ENCODE data around the gene CLSTN3. TPM values are rescaled to one million over a fixed set of nuclear protein-coding genes. Genes with fewer than 3 reads are reported as not detected.
A peak's percentile ranks its signal among the peaks of the same experiment; 100 is the strongest.

Gene CLSTN3
- total and polyA plus RNA-seq, 2 of the 13 experiments (the other 11 are each of a cell fraction or from before 2014, with no cell fraction given), result 26.2 to 94.1 TPM

DNA sequence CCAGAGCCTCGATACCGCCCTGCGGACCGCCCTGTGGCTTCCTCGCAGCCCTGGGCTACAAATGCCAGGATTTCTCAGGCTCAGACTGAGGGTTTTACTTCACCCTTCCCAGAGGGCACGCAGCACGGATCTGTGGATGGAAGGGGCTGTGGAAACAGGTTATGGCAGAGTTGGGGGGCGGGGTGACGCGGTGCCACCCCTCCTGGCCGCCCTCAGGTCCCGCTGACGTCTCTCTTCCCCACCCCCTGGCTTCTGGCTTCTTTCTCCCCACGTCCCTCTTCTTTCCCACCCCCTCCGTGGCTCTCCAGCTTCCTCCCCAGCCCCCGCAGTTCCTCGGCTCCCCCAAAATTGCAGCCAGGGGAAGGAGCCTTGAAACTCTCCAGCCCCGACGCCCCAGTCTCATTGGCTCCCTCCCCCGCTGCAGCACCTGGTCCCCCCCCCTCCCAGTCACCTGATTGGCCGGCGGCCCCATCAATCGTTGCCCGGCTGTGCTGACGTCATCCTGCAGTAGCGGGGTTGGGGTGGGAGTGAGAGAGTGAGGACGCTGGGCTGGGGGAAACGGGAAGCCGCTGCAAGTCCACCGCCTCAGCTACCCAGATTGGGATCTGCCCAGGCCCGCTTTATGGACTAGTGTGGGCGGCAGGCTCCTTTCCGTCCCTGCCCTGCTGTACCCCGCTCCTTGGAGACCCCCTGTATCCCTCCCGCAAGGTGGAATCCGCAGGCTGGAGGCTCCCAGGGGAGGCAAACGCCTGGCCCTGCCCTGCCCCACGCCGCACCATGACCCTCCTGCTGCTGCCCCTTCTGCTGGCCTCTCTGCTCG is at the start of gene CLSTN3 (continued):
- TF ChIP-seq, protein P1, sequence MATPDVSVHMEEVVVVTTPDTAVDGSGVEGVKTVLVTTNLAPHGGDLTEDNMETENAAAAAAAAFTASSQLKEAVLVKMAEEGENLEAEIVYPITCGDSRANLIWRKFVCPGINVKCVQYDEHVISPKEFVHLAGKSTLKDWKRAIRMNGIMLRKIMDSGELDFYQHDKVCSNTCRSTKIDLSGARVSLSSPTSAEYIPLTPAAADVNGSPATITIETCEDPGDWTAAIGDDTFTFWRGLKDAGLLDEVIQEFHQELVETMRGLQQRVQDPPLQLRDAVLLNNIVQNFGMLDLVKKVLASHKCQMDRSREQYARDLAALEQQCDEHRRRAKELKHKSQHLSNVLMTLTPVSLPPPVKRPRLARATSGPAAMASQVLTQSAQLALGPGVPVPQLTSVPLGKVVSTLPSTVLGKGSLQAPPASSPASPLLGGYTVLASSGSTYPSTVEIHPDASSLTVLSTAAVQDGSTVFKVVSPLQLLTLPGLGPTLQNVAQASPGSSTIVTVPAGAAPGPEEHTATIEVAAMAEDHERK (CRISPR knock-in tag; IDR thresholded peaks at IDR 0.05; ENCODE audit: low read depth), result no peak
- TF ChIP-seq ZNF792 (CRISPR knock-in tag; IDR thresholded peaks at IDR 0.05), result no peak
- TF ChIP-seq TAF1 (CRISPR knock-in tag; IDR thresholded peaks at IDR 0.05), result peak; percentile 33; the same call in 1 of the 2 replicates
- TF ChIP-seq SCMH1 (CRISPR knock-in tag; IDR thresholded peaks at IDR 0.05; ENCODE audit: borderline replicate concordance), result no peak
- TF ChIP-seq RARA (CRISPR knock-in tag; IDR thresholded peaks at IDR 0.05), result no peak
- no peak for TF ChIP-seq ZNF678 (CRISPR knock-in tag; IDR thresholded peaks at IDR 0.05)
- TF ChIP-seq REXO4 (CRISPR knock-in tag; IDR thresholded peaks at IDR 0.05; ENCODE audit: borderline replicate concordance), result no peak
- TF ChIP-seq SATB2 (CRISPR knock-in tag; IDR thresholded peaks at IDR 0.05), result no peak
- TF ChIP-seq TARDBP (CRISPR knock-in tag; IDR thresholded peaks at IDR 0.05), result no peak
- TF ChIP-seq, protein P2, sequence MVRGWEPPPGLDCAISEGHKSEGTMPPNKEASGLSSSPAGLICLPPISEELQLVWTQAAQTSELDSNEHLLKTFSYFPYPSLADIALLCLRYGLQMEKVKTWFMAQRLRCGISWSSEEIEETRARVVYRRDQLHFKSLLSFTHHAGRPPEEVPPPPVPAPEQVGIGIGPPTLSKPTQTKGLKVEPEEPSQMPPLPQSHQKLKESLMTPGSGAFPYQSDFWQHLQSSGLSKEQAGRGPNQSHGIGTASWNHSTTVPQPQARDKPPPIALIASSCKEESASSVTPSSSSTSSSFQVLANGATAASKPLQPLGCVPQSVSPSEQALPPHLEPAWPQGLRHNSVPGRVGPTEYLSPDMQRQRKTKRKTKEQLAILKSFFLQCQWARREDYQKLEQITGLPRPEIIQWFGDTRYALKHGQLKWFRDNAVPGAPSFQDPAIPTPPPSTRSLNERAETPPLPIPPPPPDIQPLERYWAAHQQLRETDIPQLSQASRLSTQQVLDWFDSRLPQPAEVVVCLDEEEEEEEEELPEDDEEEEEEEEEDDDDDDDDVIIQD (CRISPR knock-in tag; IDR thresholded peaks at IDR 0.05; ENCODE audit: low read depth), result no peak
- no peak for TF ChIP-seq ZSCAN22 (CRISPR knock-in tag; IDR thresholded peaks at IDR 0.05)
- TF ChIP-seq, protein P3, sequence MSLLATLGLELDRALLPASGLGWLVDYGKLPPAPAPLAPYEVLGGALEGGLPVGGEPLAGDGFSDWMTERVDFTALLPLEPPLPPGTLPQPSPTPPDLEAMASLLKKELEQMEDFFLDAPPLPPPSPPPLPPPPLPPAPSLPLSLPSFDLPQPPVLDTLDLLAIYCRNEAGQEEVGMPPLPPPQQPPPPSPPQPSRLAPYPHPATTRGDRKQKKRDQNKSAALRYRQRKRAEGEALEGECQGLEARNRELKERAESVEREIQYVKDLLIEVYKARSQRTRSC (CRISPR knock-in tag; IDR thresholded peaks at IDR 0.05; ENCODE audit: low read depth), result no peak
- TF ChIP-seq, protein P4, sequence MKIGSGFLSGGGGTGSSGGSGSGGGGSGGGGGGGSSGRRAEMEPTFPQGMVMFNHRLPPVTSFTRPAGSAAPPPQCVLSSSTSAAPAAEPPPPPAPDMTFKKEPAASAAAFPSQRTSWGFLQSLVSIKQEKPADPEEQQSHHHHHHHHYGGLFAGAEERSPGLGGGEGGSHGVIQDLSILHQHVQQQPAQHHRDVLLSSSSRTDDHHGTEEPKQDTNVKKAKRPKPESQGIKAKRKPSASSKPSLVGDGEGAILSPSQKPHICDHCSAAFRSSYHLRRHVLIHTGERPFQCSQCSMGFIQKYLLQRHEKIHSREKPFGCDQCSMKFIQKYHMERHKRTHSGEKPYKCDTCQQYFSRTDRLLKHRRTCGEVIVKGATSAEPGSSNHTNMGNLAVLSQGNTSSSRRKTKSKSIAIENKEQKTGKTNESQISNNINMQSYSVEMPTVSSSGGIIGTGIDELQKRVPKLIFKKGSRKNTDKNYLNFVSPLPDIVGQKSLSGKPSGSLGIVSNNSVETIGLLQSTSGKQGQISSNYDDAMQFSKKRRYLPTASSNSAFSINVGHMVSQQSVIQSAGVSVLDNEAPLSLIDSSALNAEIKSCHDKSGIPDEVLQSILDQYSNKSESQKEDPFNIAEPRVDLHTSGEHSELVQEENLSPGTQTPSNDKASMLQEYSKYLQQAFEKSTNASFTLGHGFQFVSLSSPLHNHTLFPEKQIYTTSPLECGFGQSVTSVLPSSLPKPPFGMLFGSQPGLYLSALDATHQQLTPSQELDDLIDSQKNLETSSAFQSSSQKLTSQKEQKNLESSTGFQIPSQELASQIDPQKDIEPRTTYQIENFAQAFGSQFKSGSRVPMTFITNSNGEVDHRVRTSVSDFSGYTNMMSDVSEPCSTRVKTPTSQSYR (CRISPR knock-in tag; IDR thresholded peaks at IDR 0.05; ENCODE audit: borderline replicate concordance), result peak; percentile 48; the same call in 1 of the 2 replicates
- TF ChIP-seq, protein P5, sequence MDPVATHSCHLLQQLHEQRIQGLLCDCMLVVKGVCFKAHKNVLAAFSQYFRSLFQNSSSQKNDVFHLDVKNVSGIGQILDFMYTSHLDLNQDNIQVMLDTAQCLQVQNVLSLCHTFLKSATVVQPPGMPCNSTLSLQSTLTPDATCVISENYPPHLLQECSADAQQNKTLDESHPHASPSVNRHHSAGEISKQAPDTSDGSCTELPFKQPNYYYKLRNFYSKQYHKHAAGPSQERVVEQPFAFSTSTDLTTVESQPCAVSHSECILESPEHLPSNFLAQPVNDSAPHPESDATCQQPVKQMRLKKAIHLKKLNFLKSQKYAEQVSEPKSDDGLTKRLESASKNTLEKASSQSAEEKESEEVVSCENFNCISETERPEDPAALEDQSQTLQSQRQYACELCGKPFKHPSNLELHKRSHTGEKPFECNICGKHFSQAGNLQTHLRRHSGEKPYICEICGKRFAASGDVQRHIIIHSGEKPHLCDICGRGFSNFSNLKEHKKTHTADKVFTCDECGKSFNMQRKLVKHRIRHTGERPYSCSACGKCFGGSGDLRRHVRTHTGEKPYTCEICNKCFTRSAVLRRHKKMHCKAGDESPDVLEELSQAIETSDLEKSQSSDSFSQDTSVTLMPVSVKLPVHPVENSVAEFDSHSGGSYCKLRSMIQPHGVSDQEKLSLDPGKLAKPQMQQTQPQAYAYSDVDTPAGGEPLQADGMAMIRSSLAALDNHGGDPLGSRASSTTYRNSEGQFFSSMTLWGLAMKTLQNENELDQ (CRISPR knock-in tag; IDR thresholded peaks at IDR 0.05; ENCODE audit: borderline replicate concordance), result no peak
- TF ChIP-seq SOX13 (IDR thresholded peaks at IDR 0.05), result no peak
- no peak for TF ChIP-seq SOX13 (CRISPR knock-in tag; conservative IDR thresholded peaks at IDR 0.05 in 1 of 2, IDR thresholded peaks at IDR 0.05 in 1 of 2)
- TF ChIP-seq ZNF441 (CRISPR knock-in tag; IDR thresholded peaks at IDR 0.05; ENCODE audit: borderline replicate concordance), result peak; percentile 39; the same call in 1 of the 2 replicates
- no peak for TF ChIP-seq ZSCAN30 (CRISPR knock-in tag; IDR thresholded peaks at IDR 0.05)
- no peak for TF ChIP-seq ZBTB8A (CRISPR knock-in tag; IDR thresholded peaks at IDR 0.05; ENCODE audit: borderline replicate concordance, low read depth)

Measured in HepG2 (cell line).